ENCODE measurements around the gene PHEX. TPM values are rescaled to one million over a fixed set of nuclear protein-coding genes. Genes with fewer than 3 reads are reported as not detected.

The PHEX gene
- total RNA-seq, 5 donors from 2014 or later (not counting 1 experiment from before 2014, with no cell fraction given): 0.07 to 0.35 (median 0.16) TPM

DNA sequence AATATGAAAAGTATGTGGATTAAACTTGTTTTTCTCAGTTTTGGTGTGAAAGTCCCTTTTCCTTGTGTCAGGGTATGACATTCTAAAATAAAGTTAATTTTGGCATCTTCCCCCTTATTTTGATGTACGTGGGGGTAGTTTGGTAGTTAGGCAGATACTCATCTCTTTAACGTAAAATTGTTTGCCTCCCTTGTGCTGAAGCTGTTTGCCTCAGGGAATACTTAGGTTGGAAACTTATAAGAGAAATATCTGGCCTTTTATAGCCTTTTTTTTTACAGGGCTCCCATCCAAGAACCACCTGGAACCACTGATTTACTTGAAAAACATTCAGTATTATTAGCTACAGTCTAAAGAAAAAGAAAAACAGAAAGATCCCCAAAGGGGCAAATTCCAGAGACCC lies 85.5 kb downstream of the PHEX start:
- no peaks in the 10 kb centered on the region for H3K36me3 ChIP-seq (ENCODE audit: control insufficient read depth in 2 of 2, extremely low read depth in 1 of 2, insufficient read depth in 1 of 2, low read length in 1 of 2)
- H3K4me3 Mint-ChIP-seq: no peak overlapping the region
- no peaks in the 10 kb centered on the region for H3K4me1 ChIP-seq (ENCODE audit: control insufficient read depth in 1 of 2, extremely low read depth in 1 of 2, insufficient read depth in 2 of 2, low read length in 2 of 2)
- ATAC-seq (replicated peaks in 1 of 4) (no peak), DNase-seq (no peak)
- ChIA-PET POLR2A (no interaction called here), CTCF (no interaction called here)
- no peaks in the 10 kb centered on the region for H3K27me3 ChIP-seq (replicated peaks in 1 of 2; ENCODE audit: control insufficient read depth in 2 of 2, extremely low read depth in 1 of 2, insufficient read depth in 2 of 2, low read length in 1 of 2)
- no peaks in the 10 kb centered on the region for H3K9me3 ChIP-seq
- H3K4me3 ChIP-seq (ENCODE audit: control insufficient read depth in 1 of 2, extremely low read depth in 1 of 2, low read length in 1 of 2): no peak overlapping the region
- no CpG with 5 or more reads among the region's 2 CpGs for WGBS (ENCODE audit: insufficient coverage)
- H3K4me1 Mint-ChIP-seq: no peaks in the 10 kb centered on the region
- peaks cover 0 to 4% of the 10 kb centered on the region in 2 donors for H3K27me3 Mint-ChIP-seq
- no peaks in the 10 kb centered on the region for H3K36me3 Mint-ChIP-seq
- H3K27ac Mint-ChIP-seq: no peak overlapping the region
- no peaks in the 10 kb centered on the region for H3K9me3 Mint-ChIP-seq
- no peak overlapping the region for H3K27ac ChIP-seq (ENCODE audit: low read length)

DNA sequence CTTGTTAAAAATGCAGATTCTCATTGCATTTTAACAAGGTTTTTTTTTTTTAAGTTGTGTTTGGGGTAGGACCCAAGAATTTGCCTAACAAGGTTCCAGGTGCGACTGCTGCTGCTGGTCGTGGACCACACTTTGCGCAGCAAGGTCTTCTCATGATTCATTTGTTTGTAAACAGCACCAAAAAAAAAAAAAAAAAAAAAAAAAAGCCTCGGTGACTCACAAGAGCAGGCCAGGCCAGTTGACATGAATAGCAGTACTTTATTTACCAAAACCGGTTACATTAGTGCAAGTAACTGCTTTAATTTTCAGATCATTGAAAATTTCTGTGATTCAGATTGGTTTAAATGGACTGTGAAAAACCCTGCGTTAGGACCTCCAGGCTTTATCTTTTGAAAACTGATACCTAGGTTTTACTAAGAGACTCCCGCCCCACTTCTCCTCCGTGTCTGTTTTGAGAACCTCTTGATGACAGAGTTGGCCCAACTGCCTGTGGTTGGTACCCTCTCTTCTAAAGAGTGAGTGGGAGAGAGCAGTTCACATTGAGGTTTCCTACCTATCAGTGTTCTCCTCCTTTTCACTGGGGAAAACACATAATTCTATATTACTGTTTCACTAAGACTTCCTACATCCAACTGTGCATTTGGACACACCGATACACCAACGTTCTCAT lies 86.2 kb downstream of the PHEX start:
- peaks cover 0 to 4% of the 10 kb centered on the region in 2 donors for H3K27me3 Mint-ChIP-seq
- no peak overlapping the region for H3K27ac Mint-ChIP-seq
- no peak for DNase-seq
- CTCF ChIA-PET: no interaction called here
- no peaks in the 10 kb centered on the region for H3K4me1 Mint-ChIP-seq
- H3K9me3 Mint-ChIP-seq: no peaks in the 10 kb centered on the region
- Histone ChIP-seq H3K4me3 (ENCODE audit: control insufficient read depth in 1 of 2, extremely low read depth in 1 of 2, low read length in 1 of 2) (no peak overlapping the region), H3K27me3 (replicated peaks in 1 of 2; ENCODE audit: control insufficient read depth in 2 of 2, extremely low read depth in 1 of 2, insufficient read depth in 2 of 2, low read length in 1 of 2) (no peaks in the 10 kb centered on the region), H3K36me3 (ENCODE audit: control insufficient read depth in 2 of 2, extremely low read depth in 1 of 2, insufficient read depth in 1 of 2, low read length in 1 of 2) (no peaks in the 10 kb centered on the region), H3K4me1 (ENCODE audit: control insufficient read depth in 1 of 2, extremely low read depth in 1 of 2, insufficient read depth in 2 of 2, low read length in 2 of 2) (no peaks in the 10 kb centered on the region), H3K27ac (ENCODE audit: low read length) (no peak overlapping the region), H3K9me3 (no peaks in the 10 kb centered on the region)
- no peaks in the 10 kb centered on the region for H3K36me3 Mint-ChIP-seq
- POLR2A ChIA-PET: no interaction called here
- WGBS (ENCODE audit: insufficient coverage): no CpG with 5 or more reads among the region's 10 CpGs
- ATAC-seq (replicated peaks in 1 of 4): no peak
- no peak overlapping the region for H3K4me3 Mint-ChIP-seq

DNA sequence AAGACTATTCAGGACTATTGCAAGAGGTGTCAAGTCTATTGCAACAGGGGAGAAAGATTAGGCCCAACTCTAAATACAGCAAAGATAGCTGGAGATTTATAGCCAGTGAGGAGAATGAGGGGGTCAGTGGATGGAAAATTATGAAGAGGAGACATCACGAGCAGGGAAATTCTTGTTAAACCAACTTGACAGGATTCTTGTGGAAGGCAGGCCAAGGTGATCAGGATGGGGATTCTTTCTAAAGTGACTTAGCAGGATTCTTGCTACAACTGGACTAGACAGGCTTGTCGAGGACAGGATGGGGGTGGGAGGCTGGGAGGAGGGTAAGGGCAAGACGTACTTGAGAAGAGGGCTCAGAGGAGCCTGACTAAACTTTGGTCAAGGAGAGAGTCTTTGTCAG lies 89.0 kb downstream of the PHEX start:
- H3K9me3 ChIP-seq: no peaks in the 10 kb centered on the region
- H3K27ac ChIP-seq (ENCODE audit: low read length): no peak overlapping the region
- no peak overlapping the region for H3K27ac Mint-ChIP-seq
- H3K9me3 Mint-ChIP-seq: no peaks in the 10 kb centered on the region
- no peaks in the 10 kb centered on the region for H3K27me3 ChIP-seq (replicated peaks in 1 of 2; ENCODE audit: control insufficient read depth in 2 of 2, extremely low read depth in 1 of 2, insufficient read depth in 2 of 2, low read length in 1 of 2)
- no peaks in the 10 kb centered on the region for H3K36me3 ChIP-seq (ENCODE audit: control insufficient read depth in 2 of 2, extremely low read depth in 1 of 2, insufficient read depth in 1 of 2, low read length in 1 of 2)
- DNase-seq: no peak
- no peaks in the 10 kb centered on the region for H3K4me1 ChIP-seq (ENCODE audit: control insufficient read depth in 1 of 2, extremely low read depth in 1 of 2, insufficient read depth in 2 of 2, low read length in 2 of 2)
- no peak overlapping the region for H3K4me3 ChIP-seq (ENCODE audit: control insufficient read depth in 1 of 2, extremely low read depth in 1 of 2, low read length in 1 of 2)
- peaks cover 0 to 1% of the 10 kb centered on the region in 2 donors for H3K27me3 Mint-ChIP-seq
- no peak for ATAC-seq (replicated peaks in 1 of 4)
- no peaks in the 10 kb centered on the region for H3K4me1 Mint-ChIP-seq
- POLR2A ChIA-PET: no interaction called here
- H3K36me3 Mint-ChIP-seq: no peaks in the 10 kb centered on the region
- 100% methylated on average over 1 of the region's 3 CpGs for WGBS (ENCODE audit: insufficient coverage)
- H3K4me3 Mint-ChIP-seq: no peak overlapping the region
- CTCF ChIA-PET: interaction anchor here in 1 of 2 donors (1.0 kb wide), 1 partner anchor 15 kb away, joined by 3 read pairs; no protein-coding TSS in a partner anchor

DNA sequence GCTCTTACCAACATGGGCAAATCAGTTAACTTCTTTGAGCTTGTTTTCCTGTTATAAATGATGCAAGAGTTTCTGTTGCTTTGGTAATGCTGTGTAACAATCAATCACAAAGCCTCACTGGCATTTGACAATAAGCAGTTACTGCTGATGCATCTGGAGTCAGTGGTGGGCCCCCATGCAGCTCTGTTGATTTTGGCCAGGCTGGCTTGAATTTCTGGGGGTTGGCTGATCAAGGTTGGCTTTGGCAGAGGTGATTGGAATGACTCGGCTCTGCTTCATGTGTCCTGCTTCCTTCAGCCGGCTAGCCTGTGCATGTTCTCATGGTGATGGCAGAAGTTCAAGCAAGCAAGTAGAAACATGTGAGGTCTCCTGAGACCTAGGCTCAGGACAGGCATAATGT lies 90.4 kb downstream of the PHEX start:
- Mint-ChIP-seq H3K27ac (no peak overlapping the region), H3K36me3 (no peaks in the 10 kb centered on the region), H3K4me1 (no peaks in the 10 kb centered on the region), H3K4me3 (no peak overlapping the region), H3K9me3 (no peaks in the 10 kb centered on the region), H3K27me3 (peaks cover 0 to 8% of the 10 kb centered on the region in 2 donors)
- Histone ChIP-seq H3K9me3 (no peaks in the 10 kb centered on the region), H3K4me3 (ENCODE audit: control insufficient read depth in 1 of 2, extremely low read depth in 1 of 2, low read length in 1 of 2) (no peak overlapping the region), H3K4me1 (ENCODE audit: control insufficient read depth in 1 of 2, extremely low read depth in 1 of 2, insufficient read depth in 2 of 2, low read length in 2 of 2) (no peaks in the 10 kb centered on the region), H3K36me3 (ENCODE audit: control insufficient read depth in 2 of 2, extremely low read depth in 1 of 2, insufficient read depth in 1 of 2, low read length in 1 of 2) (no peaks in the 10 kb centered on the region), H3K27me3 (replicated peaks in 1 of 2; ENCODE audit: control insufficient read depth in 2 of 2, extremely low read depth in 1 of 2, insufficient read depth in 2 of 2, low read length in 1 of 2) (no peaks in the 10 kb centered on the region), H3K27ac (ENCODE audit: low read length) (no peak overlapping the region)
- ChIA-PET CTCF (interaction anchor here in 1 of 2 donors (1.1 kb wide), 1 partner anchor 13 kb away, joined by 3 read pairs; no protein-coding TSS in a partner anchor), POLR2A (no interaction called here)
- ATAC-seq (replicated peaks in 1 of 4): no peak
- no peak for DNase-seq
- no CpG with 5 or more reads among the region's 2 CpGs for WGBS (ENCODE audit: insufficient coverage)

DNA sequence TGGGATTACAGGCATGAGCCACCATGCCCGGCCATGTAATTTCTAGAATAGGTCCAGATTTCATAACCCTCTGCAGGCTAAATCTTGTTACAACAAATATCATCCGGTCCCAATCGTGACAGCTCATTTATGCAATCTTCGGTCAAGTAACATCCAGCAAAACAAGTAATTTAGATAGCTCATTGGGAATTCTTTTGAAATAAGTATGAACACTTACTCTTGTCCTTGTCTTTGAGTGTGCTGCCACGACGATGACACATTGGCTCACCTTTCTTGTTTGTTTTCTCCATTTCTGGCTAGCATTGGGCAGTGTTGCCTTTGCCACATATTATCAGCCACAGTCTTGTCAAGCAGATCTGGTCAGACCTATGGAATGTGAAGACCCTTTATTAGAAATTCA lies 92.0 kb downstream of the PHEX start:
- no peak overlapping the region for H3K27ac Mint-ChIP-seq
- H3K4me3 Mint-ChIP-seq: no peak overlapping the region
- Histone ChIP-seq H3K4me1 (ENCODE audit: control insufficient read depth in 1 of 2, extremely low read depth in 1 of 2, insufficient read depth in 2 of 2, low read length in 2 of 2) (no peaks in the 10 kb centered on the region), H3K36me3 (ENCODE audit: control insufficient read depth in 2 of 2, extremely low read depth in 1 of 2, insufficient read depth in 1 of 2, low read length in 1 of 2) (no peaks in the 10 kb centered on the region), H3K4me3 (ENCODE audit: control insufficient read depth in 1 of 2, extremely low read depth in 1 of 2, low read length in 1 of 2) (no peak overlapping the region), H3K27me3 (replicated peaks in 1 of 2; ENCODE audit: control insufficient read depth in 2 of 2, extremely low read depth in 1 of 2, insufficient read depth in 2 of 2, low read length in 1 of 2) (no peaks in the 10 kb centered on the region), H3K27ac (ENCODE audit: low read length) (no peak overlapping the region), H3K9me3 (no peaks in the 10 kb centered on the region)
- H3K27me3 Mint-ChIP-seq: peaks cover 0 to 11% of the 10 kb centered on the region in 2 donors
- DNase-seq: no peak
- no peaks in the 10 kb centered on the region for H3K4me1 Mint-ChIP-seq
- ChIA-PET POLR2A (no interaction called here), CTCF (no interaction called here)
- H3K9me3 Mint-ChIP-seq: no peaks in the 10 kb centered on the region
- no peak for ATAC-seq (replicated peaks in 1 of 4)
- H3K36me3 Mint-ChIP-seq: no peaks in the 10 kb centered on the region
- whole genome bisulfite sequencing (ENCODE audit: insufficient coverage): 100% methylated on average over 2 of the region's 6 CpGs

- no peaks in the 10 kb centered on the region for H3K27me3 ChIP-seq (replicated peaks in 1 of 2; ENCODE audit: control insufficient read depth in 2 of 2, extremely low read depth in 1 of 2, insufficient read depth in 2 of 2, low read length in 1 of 2)
- ATAC-seq (replicated peaks in 1 of 4): no peak
- CTCF ChIA-PET: no interaction called here
- H3K4me3 ChIP-seq (ENCODE audit: control insufficient read depth in 1 of 2, extremely low read depth in 1 of 2, low read length in 1 of 2): no peak overlapping the region
- Mint-ChIP-seq H3K9me3 (no peaks in the 10 kb centered on the region), H3K36me3 (no peaks in the 10 kb centered on the region), H3K4me3 (no peak overlapping the region), H3K27ac (no peak overlapping the region), H3K27me3 (peaks cover 0 to 20% of the 10 kb centered on the region in 2 donors), H3K4me1 (no peaks in the 10 kb centered on the region)
- no peak for DNase-seq
- H3K36me3 ChIP-seq (ENCODE audit: control insufficient read depth in 2 of 2, extremely low read depth in 1 of 2, insufficient read depth in 1 of 2, low read length in 1 of 2): no peaks in the 10 kb centered on the region
- POLR2A ChIA-PET: no interaction called here
- no CpG with 5 or more reads among the region's 1 CpG for WGBS (ENCODE audit: insufficient coverage)
- H3K9me3 ChIP-seq: no peaks in the 10 kb centered on the region
- H3K4me1 ChIP-seq (ENCODE audit: control insufficient read depth in 1 of 2, extremely low read depth in 1 of 2, insufficient read depth in 2 of 2, low read length in 2 of 2): no peaks in the 10 kb centered on the region
- H3K27ac ChIP-seq (ENCODE audit: low read length): no peak overlapping the region
Measured at GRCh38 chrX:22125481-22125880, 93.4 kb downstream of the PHEX start.

DNA sequence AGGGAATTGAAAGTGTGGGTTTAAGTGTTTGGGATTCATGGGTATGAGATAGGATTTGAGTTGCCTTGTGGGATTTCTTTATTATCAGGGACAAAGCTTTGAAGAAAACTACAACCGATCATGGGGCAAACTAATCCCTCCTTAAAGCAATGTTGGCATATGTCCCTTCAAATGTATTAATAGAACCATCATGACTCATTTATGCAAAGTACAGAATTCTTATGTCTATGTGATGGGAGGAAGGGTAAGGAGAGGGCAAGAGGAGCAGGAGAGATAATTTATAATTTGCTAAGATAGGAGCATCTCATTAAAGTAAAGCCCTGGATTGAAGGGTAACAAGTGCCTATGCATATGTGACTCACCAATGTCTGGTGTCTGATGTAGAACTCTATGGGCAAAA lies 94.2 kb downstream of the PHEX start:
- no peaks in the 10 kb centered on the region for H3K27me3 ChIP-seq (replicated peaks in 1 of 2; ENCODE audit: control insufficient read depth in 2 of 2, extremely low read depth in 1 of 2, insufficient read depth in 2 of 2, low read length in 1 of 2)
- no peaks in the 10 kb centered on the region for H3K9me3 Mint-ChIP-seq

More for the DNA sequence above, 94.2 kb downstream of the PHEX start:
- no peaks in the 10 kb centered on the region for H3K9me3 ChIP-seq
- Mint-ChIP-seq H3K36me3 (no peaks in the 10 kb centered on the region), H3K4me1 (no peaks in the 10 kb centered on the region), H3K27me3 (peaks cover 0 to 24% of the 10 kb centered on the region in 2 donors), H3K27ac (no peak overlapping the region), H3K4me3 (no peak overlapping the region)
- H3K4me3 ChIP-seq (ENCODE audit: control insufficient read depth in 1 of 2, extremely low read depth in 1 of 2, low read length in 1 of 2): no peak overlapping the region
- DNase-seq (no peak), ATAC-seq (replicated peaks in 1 of 4) (no peak)
- CTCF ChIA-PET: no interaction called here
- H3K36me3 ChIP-seq (ENCODE audit: control insufficient read depth in 2 of 2, extremely low read depth in 1 of 2, insufficient read depth in 1 of 2, low read length in 1 of 2): no peaks in the 10 kb centered on the region
- no peak overlapping the region for H3K27ac ChIP-seq (ENCODE audit: low read length)
- no peaks in the 10 kb centered on the region for H3K4me1 ChIP-seq (ENCODE audit: control insufficient read depth in 1 of 2, extremely low read depth in 1 of 2, insufficient read depth in 2 of 2, low read length in 2 of 2)
- WGBS (ENCODE audit: insufficient coverage): no CpG with 5 or more reads among the region's 1 CpG
- POLR2A ChIA-PET: no interaction called here

Data from T-cell (primary cell).